SU-DHL-6 (cell line): ENCODE results near the gene DOLK.

Experiments
- H2AFZ ChIP-seq: fragments of 200-600 bp; sonication (generic); 2 replicates; pipeline ENCODE4 v1.6.1; 2014; ENCODE audit warnings: low read depth, mild to moderate bottlenecking, moderate library complexity, mixed read lengths, antibody characterized with exemption, low read length; ENCODE audit not compliant: severe bottlenecking
- H3F3A ChIP-seq: fragments of 200-600 bp; shearing (Covaris generic); 2 replicates; pipeline ENCODE4 v1.6.0; 2016; ENCODE audit warnings: antibody characterized with exemption, mild to moderate bottlenecking; ENCODE audit not compliant: insufficient read depth
- H3K27ac ChIP-seq: fragments of 200-600 bp; sonication (generic); 2 replicates; pipeline ENCODE4 v1.5.1; 2016; ENCODE audit warnings: low read depth, mild to moderate bottlenecking, low read length, moderate library complexity, mixed read lengths
- H3K27me3 ChIP-seq: fragments of 200-600 bp; sonication (generic), shearing (Covaris generic); 2 replicates; pipeline ENCODE4 v1.6.0; 2014; ENCODE audit warnings: mild to moderate bottlenecking, low read length
- H3K36me3 ChIP-seq: fragments of 200-600 bp; sonication (generic); 2 replicates; pipeline ENCODE4 v1.6.1; 2014; ENCODE audit warnings: mild to moderate bottlenecking, low read length, mixed read lengths
- H3K4me2 ChIP-seq: fragments of 300-600, 200-600 bp; shearing (Covaris generic), sonication (generic); 2 replicates; pipeline ENCODE4 v1.6.0; 2014; ENCODE audit warnings: low read length, low read depth, mild to moderate bottlenecking; ENCODE audit not compliant: poor library complexity, severe bottlenecking
- H3K4me3 ChIP-seq: fragments of 200-600 bp; sonication (generic); 2 replicates; pipeline ENCODE4 v1.5.1; 2014; ENCODE audit warnings: antibody characterized with exemption, low read length, mild to moderate bottlenecking, mixed read lengths; ENCODE audit not compliant: insufficient read depth, poor library complexity, severe bottlenecking
- H3K79me2 ChIP-seq: fragments of 200-600 bp; sonication (generic); 2 replicates; pipeline ENCODE4 v1.6.1; 2014; ENCODE audit warnings: mild to moderate bottlenecking, low read length, moderate library complexity; ENCODE audit not compliant: insufficient read depth
- H3K9ac ChIP-seq: fragments of 200-600 bp; sonication (generic); 2 replicates; pipeline ENCODE4 v1.7.0; 2014; ENCODE audit warnings: mild to moderate bottlenecking, low read length
- H3K9me2 ChIP-seq: fragments of 200-600 bp; sonication (generic); replicated peaks from 2 replicates; pipeline ENCODE4 v1.6.1; 2014; ENCODE audit warnings: low read length; ENCODE audit not compliant: insufficient read depth
- H3K9me3 ChIP-seq: fragments of 200-600 bp; sonication (generic); 2 replicates; pipeline ENCODE4 v1.6.1; 2014; ENCODE audit warnings: low read length, mixed read lengths; ENCODE audit not compliant: insufficient read depth
- H4K20me1 ChIP-seq: fragments of 200-600 bp; sonication (generic); 2 replicates; pipeline ENCODE4 v1.6.1; 2014; ENCODE audit warnings: low read depth, mild to moderate bottlenecking, antibody characterized with exemption, low read length, moderate library complexity, mixed read lengths
- CTCF ChIP-seq: fragments of 200-600 bp; sonication (generic); IDR thresholded peaks from one replicate; pipeline ENCODE4 v1.5.1; 2017; ENCODE audit warnings: antibody characterized with exemption, mild to moderate bottlenecking, low read length, moderate library complexity; ENCODE audit not compliant: insufficient read depth, poor library complexity, severe bottlenecking
- EZH2phosphoT487 ChIP-seq: fragments of 200-600 bp; sonication (generic), shearing (Covaris generic); conservative IDR thresholded peaks from 2 replicates; pipeline ENCODE4 v1.6.1; 2018; ENCODE audit warnings: mild to moderate bottlenecking, antibody characterized with exemption, low read length, moderate library complexity, mixed read lengths

The DOLK gene

GRCh38 chr9:128921881-128922763 is 25.3 kb downstream of the DOLK start:
- peak overlapping the region; percentile 5 for H2AFZ ChIP-seq
- H3K79me2 ChIP-seq: no peaks in the 10 kb centered on the region
- H3F3A ChIP-seq: peaks cover 41% of the 10 kb centered on the region
- peak overlapping the region; percentile 97 for H3K27ac ChIP-seq
- no peaks in the 10 kb centered on the region for H3K36me3 ChIP-seq
- no peaks in the 10 kb centered on the region for H4K20me1 ChIP-seq
- peak overlapping the region; percentile 96 for H3K4me2 ChIP-seq
- H3K9me3 ChIP-seq: no peaks in the 10 kb centered on the region
- H3K27me3 ChIP-seq: no peaks in the 10 kb centered on the region
- peak overlapping the region; percentile 95 for H3K9ac ChIP-seq
- peak overlapping the region; percentile 75 for H3K4me3 ChIP-seq
- no peaks in the 10 kb centered on the region for H3K9me2 ChIP-seq
- TF ChIP-seq EZH2phosphoT487 (no peak), CTCF (no peak)

- H3K79me2 ChIP-seq: no peaks in the 10 kb centered on the region
- H3K36me3 ChIP-seq: no peaks in the 10 kb centered on the region
- H3K27ac ChIP-seq: peak within 1 kb of the TSS; percentile 97
- no peaks in the 10 kb centered on the region for H4K20me1 ChIP-seq
- peak within 1 kb of the TSS; percentile 96 for H3K4me2 ChIP-seq
- no peaks in the 10 kb centered on the region for H3K9me3 ChIP-seq
- H3K9me2 ChIP-seq: no peaks in the 10 kb centered on the region
- peak within 1 kb of the TSS; percentile 75 for H3K4me3 ChIP-seq
- no peaks in the 10 kb centered on the region for H3K27me3 ChIP-seq
- peaks cover 41% of the 10 kb centered on the region for H3F3A ChIP-seq
- peak within 1 kb of the TSS; percentile 5 for H2AFZ ChIP-seq
- TF ChIP-seq EZH2phosphoT487 (no peak), CTCF (no peak)
- H3K9ac ChIP-seq: peak within 1 kb of the TSS; percentile 95
Observed at GRCh38 chr9:128920381-128921058, 26.9 kb downstream of the DOLK start, which contains the start of gene PHYHD1. Gene PHYHD1, plus strand, starts transcription at chr9:128920982. Its CDS starts 1,342 bp downstream, at chr9:128922324.

GRCh38 chr9:128919402-128920089 is 27.9 kb downstream of the DOLK start:
- Histone ChIP-seq H3K4me2 (no peak overlapping the region), H3K79me2 (no peaks in the 10 kb centered on the region), H2AFZ (no peak overlapping the region), H3K27ac (peak overlapping the region; percentile 97), H3K9me3 (no peaks in the 10 kb centered on the region), H3K4me3 (no peak overlapping the region), H3K9me2 (no peaks in the 10 kb centered on the region), H3K27me3 (no peaks in the 10 kb centered on the region), H4K20me1 (no peaks in the 10 kb centered on the region), H3F3A (peaks cover 41% of the 10 kb centered on the region), H3K36me3 (no peaks in the 10 kb centered on the region), H3K9ac (no peak overlapping the region)
- no peak for TF ChIP-seq EZH2phosphoT487
- no peak for TF ChIP-seq CTCF
